ENCODE results near the gene TMEM132D. TPM values are rescaled to one million over a fixed set of nuclear protein-coding genes. Genes with fewer than 3 reads are reported as not detected.

The TMEM132D gene
- total RNA-seq, 1 donor from 2014 or later = 0.06 TPM

DNA sequence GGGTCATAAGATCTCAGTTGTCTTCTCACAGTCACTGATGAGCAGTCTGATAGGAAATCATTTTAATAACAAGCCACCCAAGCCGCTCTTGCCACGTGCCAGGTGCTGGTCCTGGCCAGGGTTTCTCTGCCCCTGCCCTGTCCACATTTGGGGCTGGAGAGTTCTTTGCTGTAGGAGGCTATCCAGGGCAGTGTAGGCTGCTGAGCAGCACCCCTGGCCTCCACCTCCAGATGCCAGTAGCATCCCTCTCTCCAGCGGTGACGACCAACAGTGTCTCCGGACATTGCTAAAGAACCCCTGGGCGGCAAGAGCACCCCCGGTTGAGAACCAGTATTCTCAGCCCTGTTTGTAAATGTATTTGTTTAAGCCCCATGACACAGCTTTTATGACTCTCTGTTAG, 806.9 kb downstream of the TMEM132D start:
- no peak for DNase-seq (ENCODE audit: low read depth)
- TF ChIP-seq, protein P1, sequence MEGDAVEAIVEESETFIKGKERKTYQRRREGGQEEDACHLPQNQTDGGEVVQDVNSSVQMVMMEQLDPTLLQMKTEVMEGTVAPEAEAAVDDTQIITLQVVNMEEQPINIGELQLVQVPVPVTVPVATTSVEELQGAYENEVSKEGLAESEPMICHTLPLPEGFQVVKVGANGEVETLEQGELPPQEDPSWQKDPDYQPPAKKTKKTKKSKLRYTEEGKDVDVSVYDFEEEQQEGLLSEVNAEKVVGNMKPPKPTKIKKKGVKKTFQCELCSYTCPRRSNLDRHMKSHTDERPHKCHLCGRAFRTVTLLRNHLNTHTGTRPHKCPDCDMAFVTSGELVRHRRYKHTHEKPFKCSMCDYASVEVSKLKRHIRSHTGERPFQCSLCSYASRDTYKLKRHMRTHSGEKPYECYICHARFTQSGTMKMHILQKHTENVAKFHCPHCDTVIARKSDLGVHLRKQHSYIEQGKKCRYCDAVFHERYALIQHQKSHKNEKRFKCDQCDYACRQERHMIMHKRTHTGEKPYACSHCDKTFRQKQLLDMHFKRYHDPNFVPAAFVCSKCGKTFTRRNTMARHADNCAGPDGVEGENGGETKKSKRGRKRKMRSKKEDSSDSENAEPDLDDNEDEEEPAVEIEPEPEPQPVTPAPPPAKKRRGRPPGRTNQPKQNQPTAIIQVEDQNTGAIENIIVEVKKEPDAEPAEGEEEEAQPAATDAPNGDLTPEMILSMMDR (conservative IDR thresholded peaks at IDR 0.05; ENCODE audit: low read depth, low read length) = no peak
- no peak overlapping the region for H3K4me3 ChIP-seq (ENCODE audit: low read depth, low read length)

DNA sequence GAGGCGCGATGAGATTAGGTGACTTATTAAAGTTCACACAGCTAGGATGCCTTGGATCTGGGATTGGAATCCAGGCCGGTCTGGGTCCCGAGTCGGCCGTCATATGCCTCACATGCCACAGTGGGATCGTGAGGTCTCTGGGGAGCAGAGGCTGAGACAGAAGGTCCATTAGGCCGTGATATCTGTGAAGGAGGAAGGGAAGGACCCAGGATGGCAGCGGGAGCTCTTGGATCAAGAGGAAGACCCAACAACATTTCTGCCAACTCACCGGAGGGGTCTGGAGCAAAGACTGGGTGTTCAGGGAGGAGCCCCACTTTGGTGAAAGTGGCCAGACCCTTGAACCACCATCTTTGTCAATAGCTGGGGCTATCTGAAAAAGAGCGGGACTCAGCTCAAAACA, 807.6 kb downstream of the TMEM132D start:
- DNase-seq (ENCODE audit: low read depth) = no peak
- H3K4me3 ChIP-seq (ENCODE audit: low read depth, low read length) = no peak overlapping the region
- TF ChIP-seq, protein P1 (conservative IDR thresholded peaks at IDR 0.05; ENCODE audit: low read depth, low read length) = no peak

DNA sequence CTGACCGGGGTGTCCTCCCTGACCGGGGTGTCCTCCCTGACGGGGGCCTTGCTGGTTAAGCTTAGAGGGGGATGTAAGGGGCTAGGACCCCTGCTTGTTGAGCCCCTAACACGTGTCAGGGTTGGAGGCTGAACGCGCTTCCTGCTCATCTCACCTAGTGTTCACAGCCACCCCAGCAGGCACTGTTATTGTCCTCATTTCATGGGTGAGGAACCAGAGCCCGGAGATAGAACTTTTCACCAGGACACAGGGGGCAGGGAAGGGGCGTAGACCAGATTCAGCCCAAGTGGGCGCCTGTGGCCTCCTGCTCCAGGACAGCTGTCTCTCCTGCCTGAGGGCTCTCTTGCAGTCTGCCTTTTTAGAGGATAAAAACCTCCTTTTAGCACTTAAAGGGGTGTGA, 814.2 kb downstream of the TMEM132D start:
- H3K4me3 ChIP-seq (ENCODE audit: low read depth, low read length) = no peak overlapping the region
- no peak for DNase-seq (ENCODE audit: low read depth)
- TF ChIP-seq, protein P1 (conservative IDR thresholded peaks at IDR 0.05; ENCODE audit: low read depth, low read length) = no peak

DNA sequence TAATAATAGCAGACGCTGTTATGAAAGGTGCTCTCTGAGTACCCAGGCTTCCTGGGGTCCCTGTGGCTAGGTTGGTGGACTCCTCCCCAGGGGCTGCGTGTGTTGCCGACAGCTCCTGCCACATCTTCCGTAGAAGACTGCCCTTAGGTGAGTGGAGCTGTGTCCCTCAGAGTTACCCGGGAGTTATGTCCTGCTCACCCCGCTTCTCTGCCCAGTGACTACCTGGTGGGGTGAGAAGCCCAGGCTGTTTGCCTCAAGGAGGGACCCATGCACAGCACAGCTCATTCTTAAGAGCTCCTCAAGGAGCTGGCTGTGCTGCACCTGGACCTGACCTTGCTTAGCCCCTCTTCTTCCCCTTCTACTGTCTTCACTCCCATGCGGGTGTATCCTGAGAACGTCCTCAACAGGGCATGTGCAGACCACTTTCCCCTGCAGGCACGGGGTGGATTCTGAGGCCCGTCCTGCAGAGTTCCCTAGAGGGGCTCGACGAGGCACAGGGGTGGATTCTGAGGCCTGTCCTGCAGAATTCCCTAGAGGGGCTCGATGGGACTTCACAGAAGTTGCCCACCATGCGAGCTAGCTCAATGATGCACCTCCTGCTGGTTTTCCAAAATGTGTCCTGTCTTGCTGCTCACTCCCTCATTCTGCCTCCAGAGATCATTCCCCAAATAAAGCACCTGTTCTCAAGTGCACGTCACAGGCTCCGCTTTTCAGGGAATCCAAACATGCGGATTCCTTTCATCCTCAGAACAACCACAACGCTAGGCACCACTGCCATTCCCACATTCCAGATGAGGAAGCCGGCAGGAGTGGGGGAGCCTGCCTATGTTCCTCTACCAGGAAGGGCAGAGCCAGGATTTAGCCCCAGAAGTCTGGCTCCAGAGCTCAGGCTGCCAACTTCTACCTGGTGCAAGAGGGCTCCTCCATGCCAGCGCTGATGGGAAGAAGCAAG, 818.7 kb downstream of the TMEM132D start:
- H3K4me3 ChIP-seq (ENCODE audit: low read depth, low read length) = no peak overlapping the region
- no peak for DNase-seq (ENCODE audit: low read depth)
- TF ChIP-seq, protein P1 (conservative IDR thresholded peaks at IDR 0.05; ENCODE audit: low read depth, low read length) = no peak

DNA sequence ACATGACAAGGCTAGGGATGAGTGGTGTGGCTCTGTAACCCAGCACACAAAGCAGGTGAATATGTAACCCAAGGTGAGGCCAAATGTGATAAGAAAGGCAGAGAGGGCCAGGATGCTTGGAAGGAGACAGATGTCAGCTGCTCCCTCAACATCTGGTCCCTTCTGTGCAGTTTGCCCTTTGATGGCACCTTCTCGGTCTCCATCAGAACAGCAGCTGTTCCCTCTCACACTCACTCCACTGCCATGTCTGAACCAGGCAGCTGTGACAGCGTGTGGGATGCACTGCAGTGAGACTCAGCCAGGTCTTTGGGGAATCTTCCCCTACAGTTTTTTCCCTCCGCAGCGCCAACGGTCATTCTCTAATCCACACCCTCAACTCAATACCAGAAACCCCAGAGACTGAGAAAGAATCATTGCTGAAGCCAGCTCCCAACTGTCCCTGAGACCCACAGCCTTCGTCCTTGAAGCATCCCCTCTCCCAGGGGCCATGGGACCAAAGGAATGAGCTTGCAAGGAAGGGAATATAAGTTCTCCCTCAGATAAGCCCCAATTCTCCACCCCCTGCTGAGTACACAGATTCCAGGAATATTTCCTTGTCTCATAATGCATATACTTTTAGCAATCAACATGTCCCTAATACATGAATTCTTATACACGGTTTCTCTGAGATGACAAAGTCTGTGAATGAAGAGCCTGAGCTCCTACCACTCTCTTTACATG, 820.5 kb downstream of the TMEM132D start:
- DNase-seq (ENCODE audit: low read depth) = no peak
- H3K4me3 ChIP-seq (ENCODE audit: low read depth, low read length) = no peak overlapping the region
- TF ChIP-seq, protein P1 (conservative IDR thresholded peaks at IDR 0.05; ENCODE audit: low read depth, low read length) = no peak

DNA sequence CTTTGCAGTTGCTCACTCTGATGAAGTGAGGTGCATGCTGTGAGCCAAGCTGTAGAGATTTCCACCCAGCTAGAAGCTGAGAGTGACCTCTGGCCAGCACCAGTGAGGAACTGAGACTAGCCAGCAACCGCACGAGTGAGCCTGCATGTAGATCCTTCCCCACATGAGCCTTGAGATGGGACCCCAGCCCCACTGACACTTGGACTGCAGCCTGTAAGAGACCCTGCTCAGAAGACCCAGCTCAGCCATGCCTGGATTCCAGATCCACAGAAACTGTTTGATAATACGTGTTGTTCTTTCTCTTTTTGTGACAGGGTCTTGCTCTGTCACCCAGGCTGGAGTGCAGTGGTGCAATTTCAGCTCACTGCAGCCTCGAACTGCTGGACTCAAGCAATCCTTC, 821.4 kb downstream of the TMEM132D start:
- DNase-seq (ENCODE audit: low read depth) = no peak
- no peak overlapping the region for H3K4me3 ChIP-seq (ENCODE audit: low read depth, low read length)
- TF ChIP-seq, protein P1 (conservative IDR thresholded peaks at IDR 0.05; ENCODE audit: low read depth, low read length) = no peak
